GM12873 (cell line): ENCODE results near the gene RXRA.

Experiments used
- TF ChIP-seq, protein P1 (sequence below): IDR thresholded peaks from 2 replicates; pipeline ENCODE4 v1.5.1; 2012; ENCODE audit warnings: low read depth, mild to moderate bottlenecking, moderate library complexity, low read length, control low read depth; ENCODE audit not compliant: insufficient read depth; ENCODE audit errors: missing control alignments

The RXRA gene

DNA sequence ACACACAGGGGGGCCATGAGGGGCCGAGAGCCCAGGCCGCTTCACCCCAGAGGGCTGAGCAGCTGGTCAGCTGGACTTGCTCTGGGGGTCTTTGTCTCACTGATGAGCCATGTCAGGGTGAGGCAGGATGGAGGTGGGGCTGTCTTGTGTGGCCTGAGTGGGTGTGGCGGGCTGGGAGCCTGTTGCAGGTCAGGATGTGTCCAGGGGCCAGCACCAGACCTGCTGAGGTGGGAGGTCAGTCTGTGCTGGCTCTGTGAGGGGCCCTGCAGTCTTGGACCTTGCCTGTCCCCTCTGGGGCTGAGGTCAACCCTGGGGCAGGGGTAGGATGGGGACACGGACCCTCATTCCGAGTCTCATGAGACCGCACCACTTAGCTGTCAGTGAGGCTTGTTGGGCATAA lies 56.9 kb downstream of the RXRA start:
- TF ChIP-seq, protein P1, sequence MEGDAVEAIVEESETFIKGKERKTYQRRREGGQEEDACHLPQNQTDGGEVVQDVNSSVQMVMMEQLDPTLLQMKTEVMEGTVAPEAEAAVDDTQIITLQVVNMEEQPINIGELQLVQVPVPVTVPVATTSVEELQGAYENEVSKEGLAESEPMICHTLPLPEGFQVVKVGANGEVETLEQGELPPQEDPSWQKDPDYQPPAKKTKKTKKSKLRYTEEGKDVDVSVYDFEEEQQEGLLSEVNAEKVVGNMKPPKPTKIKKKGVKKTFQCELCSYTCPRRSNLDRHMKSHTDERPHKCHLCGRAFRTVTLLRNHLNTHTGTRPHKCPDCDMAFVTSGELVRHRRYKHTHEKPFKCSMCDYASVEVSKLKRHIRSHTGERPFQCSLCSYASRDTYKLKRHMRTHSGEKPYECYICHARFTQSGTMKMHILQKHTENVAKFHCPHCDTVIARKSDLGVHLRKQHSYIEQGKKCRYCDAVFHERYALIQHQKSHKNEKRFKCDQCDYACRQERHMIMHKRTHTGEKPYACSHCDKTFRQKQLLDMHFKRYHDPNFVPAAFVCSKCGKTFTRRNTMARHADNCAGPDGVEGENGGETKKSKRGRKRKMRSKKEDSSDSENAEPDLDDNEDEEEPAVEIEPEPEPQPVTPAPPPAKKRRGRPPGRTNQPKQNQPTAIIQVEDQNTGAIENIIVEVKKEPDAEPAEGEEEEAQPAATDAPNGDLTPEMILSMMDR = no peak

DNA sequence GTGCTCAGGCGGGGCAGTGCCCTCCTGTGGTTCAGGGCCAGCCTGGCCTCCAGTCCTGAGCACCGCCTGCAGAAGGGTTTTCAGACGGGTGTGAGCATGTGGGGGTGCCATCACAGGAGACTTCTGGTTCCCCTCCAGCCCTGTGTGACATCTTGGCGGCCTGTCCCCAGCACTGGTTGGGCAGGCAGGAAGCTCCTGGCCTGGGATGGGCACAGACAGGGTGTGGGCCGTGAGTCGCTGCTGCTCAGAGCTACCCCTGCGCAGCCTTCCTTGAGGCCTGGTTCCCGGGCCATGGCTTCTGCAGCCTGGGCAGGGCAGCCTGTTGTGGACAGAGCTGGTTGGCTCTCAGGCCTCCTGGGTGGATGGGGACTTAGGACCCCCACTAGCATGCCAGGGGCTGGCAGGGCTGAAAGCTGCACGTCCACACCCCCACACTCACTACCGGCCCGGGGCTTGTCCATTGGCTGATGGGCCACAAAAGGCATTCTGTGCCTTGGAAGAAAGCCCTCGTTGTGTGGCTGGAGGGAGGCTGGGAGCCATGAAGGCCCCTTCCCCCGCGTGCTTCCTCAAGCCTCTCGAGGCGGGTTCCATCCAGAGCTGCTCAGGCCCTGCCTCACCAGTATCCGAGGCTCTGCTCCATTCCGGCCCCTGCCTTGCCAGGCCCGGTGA lies 58.7 kb downstream of the RXRA start:
- TF ChIP-seq, protein P1 = no peak

DNA sequence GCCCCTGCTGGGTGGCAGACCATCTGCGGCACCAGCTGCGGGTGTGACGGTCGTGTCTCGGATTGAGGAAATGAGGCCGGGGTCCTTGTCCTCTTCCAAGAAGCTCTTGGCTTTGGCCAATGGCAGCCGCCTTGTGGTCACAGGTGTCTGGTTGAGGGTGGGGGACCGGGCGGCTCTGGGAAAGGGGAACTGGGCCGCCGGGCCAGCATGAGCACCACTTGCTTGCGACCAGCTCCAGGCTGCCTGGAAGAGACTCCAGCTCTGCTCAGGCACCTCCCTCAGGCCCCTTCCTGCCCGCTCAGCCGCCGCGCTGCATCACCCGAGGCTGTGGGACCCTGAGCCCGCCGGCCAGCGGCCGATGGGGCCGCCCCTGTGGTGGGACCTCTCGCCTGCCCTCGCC lies 59.7 kb downstream of the RXRA start:
- TF ChIP-seq, protein P1 = no peak

DNA sequence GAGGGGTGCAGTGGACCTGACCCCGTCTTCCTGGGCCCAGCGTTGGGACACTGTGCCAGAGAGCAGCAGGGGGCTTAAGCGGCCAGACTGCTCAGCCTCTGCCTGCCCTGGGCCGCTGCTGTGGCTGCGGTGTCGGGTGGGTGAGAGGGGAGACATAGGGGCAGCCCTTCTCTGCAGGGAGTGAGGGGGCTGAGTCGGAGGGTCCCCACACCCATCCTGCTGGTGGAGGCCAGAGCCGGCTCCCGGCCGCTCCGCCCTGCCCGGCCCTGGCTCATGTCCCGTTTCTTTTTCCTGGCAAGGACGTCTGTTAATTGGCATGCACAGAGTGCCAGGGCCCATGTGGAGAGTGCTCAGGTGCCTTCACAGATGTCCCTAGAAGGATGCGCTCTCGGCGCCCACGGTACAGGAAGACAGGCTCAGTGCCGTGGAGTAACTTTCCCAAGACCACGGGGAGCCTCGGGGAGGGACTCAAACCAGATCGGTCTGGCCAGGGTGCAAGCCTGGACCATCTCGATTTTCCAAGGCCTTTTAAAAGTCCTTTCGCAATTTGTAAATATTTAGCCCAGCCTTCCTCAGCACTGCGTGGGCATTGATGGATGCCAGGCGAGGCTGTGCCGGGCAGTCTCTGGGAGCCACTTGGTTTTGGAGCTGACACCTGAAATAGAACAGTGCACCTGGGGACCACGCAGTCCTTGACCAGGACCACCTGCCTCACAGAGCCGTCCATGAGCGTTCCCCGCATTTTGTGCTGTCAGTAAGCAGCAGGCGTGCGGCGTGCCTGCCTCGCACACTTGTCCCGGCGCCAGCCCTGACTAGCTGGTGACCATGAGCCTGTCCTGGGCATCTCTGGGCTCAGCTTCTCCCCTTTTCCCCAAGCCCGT lies 60.9 kb downstream of the RXRA start:
- TF ChIP-seq, protein P1 = no peak

DNA sequence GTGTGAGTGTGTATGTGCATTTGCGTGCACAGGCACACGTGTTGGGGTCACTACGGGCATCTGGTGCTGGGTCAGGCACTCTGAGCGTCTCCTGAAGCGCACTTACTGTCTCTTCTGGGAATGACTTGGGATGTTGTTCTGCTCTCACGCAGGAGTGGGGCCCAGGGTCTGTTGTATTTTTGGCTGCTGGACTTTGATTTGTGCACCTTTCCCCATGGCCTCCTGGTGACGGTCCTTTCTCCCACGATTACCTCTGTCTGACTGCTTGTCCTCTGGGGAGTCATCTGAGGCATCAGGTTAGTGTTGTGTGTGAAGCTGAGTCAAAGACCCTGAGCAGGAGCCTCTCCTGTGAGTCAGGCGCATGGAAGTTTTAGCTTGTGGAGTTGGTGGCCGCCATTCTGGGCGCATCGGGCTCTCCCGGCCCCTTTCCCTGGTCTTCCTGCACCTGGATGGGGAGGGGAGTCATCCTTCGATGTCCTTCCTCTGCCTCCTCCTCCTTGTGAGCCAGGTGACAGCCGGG lies 62.1 kb downstream of the RXRA start:
- TF ChIP-seq, protein P1 = no peak

DNA sequence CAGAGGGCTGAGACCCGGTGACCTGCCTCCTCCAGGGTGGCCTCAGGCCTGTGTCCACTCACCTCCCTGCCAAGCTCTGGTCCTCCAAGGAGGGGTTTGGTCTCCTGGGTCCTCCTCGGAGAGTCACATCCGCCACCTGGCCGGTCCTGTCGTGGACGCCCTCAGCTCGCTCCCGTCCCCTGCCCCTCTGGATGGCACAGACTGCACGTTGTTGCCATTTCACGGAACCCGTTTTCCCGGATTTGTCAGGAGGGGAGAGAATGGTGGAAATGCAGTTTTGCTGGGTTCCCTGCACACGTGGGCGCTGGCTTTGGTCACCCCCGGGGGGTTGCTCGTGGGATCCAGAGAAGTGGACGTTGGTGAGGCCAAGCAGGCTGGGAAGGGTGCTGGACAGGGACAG lies 62.7 kb downstream of the RXRA start:
- TF ChIP-seq, protein P1 = no peak

DNA sequence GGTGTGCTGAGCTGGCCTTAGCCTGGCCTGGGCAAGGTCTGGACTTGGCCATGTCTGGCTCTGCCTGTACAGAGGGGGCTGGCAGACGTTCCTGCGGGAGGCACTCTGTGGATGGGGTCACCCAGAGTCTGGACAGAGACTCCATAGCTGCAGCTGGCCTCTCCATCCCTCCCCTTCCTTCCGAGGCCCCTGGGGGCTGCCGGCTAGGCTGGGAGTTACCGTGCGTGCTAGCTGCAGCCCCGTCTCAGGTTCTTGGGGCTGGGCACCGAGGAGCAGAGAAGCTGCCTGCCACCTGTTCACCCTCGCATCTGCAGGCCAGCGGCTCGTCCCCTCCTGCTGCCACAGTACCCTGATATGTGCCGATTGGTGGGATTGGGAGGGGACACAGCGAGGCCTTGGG lies 63.4 kb downstream of the RXRA start:
- TF ChIP-seq, protein P1 = no peak
